Adipocyte (in vitro differentiated cells): Measurements from ENCODE around the gene C10orf90.
A peak's percentile ranks its signal among the peaks of the same experiment; 100 is the strongest.

Experiments used
- DNase-seq: peaks from one replicate; pipeline ENCODE4 v3.0.0-alpha.2; 2015; ENCODE audit warnings: low read depth
- H3K27me3 ChIP-seq: replicated peaks from 2 replicates; pipeline ENCODE4 v1.7.0; 2013; ENCODE audit warnings: mild to moderate bottlenecking, low read length, moderate library complexity; ENCODE audit not compliant: control insufficient read depth, insufficient read depth
- H3K36me3 ChIP-seq: 2 replicates; pipeline ENCODE4 v1.7.0; 2013; ENCODE audit warnings: low read length, mild to moderate bottlenecking, moderate library complexity; ENCODE audit not compliant: control insufficient read depth, insufficient read depth, severe bottlenecking
- H3K4me1 ChIP-seq: 2 replicates; pipeline ENCODE4 v1.7.0; 2013; ENCODE audit warnings: mild to moderate bottlenecking, low read length, moderate library complexity; ENCODE audit not compliant: control insufficient read depth, insufficient read depth
- H3K4me3 ChIP-seq: 2 replicates; pipeline ENCODE4 v1.7.0; 2013; ENCODE audit warnings: mild to moderate bottlenecking, low read length, moderate library complexity
- H3K9ac ChIP-seq: 2 replicates; pipeline ENCODE4 v1.7.0; 2013; ENCODE audit warnings: mild to moderate bottlenecking, low read length, moderate library complexity
- H3K9me3 ChIP-seq: 2 replicates; pipeline ENCODE4 v1.7.0; 2013; ENCODE audit warnings: mild to moderate bottlenecking, low read length, moderate library complexity; ENCODE audit not compliant: control insufficient read depth

Gene C10orf90

GRCh38 chr10:126658928-126659327 is 11.6 kb downstream of the C10orf90 start:
- Histone ChIP-seq H3K4me3 (no peak overlapping the region), H3K9me3 (no peaks in the 10 kb centered on the region), H3K9ac (no peak overlapping the region), H3K36me3 (no peaks in the 10 kb centered on the region), H3K27me3 (no peaks in the 10 kb centered on the region), H3K4me1 (peaks cover 36% of the 10 kb centered on the region)
- no peak for DNase-seq

DNA sequence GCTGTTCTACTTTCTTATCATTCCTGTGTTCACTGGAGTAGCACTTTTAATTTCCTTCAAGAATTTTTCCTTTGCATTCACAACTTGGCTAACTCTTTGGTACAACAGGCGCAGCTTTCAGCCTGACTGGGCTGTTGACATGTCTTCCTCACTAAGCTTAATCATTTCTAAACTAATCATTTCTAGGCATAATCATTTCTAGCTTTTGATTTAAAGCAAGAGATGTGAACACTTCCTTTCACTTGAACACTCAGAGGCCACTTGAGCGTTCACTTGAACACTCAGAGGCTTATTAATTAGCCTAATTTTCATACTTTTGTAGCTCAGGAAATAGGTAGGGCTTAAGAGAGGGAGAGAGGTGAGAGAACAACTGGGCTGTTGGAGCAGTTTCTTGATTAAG is 15.9 kb downstream of the C10orf90 start:
- H3K9ac ChIP-seq = no peak overlapping the region
- no peak for DNase-seq
- H3K4me3 ChIP-seq = no peak overlapping the region
- H3K9me3 ChIP-seq = no peaks in the 10 kb centered on the region
- H3K27me3 ChIP-seq = no peaks in the 10 kb centered on the region
- no peaks in the 10 kb centered on the region for H3K36me3 ChIP-seq
- H3K4me1 ChIP-seq = peaks cover 11% of the 10 kb centered on the region

DNA sequence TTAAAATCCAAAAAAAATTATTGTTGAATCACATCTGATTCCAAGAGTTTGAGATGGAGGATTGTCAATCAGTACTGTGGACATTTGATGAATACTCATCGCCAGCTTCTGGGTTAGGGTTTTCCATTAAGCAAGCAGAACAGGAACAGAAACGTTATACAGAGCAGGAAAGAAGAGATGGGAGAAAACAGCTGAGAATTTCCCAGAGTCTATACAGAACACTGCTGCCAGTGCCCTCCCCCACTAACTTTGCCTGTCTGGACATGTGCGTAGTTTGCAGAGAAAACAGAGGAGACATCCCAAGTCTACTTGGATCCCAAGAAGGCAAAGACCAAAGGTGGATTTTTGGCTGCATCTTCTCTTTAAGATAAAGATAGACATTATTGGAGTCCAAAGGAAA is 19.0 kb downstream of the C10orf90 start:
- DNase-seq = no peak
- no peak overlapping the region for H3K4me3 ChIP-seq
- no peaks in the 10 kb centered on the region for H3K9me3 ChIP-seq
- no peaks in the 10 kb centered on the region for H3K36me3 ChIP-seq
- peaks cover 5% of the 10 kb centered on the region for H3K4me1 ChIP-seq
- no peaks in the 10 kb centered on the region for H3K27me3 ChIP-seq
- no peak overlapping the region for H3K9ac ChIP-seq

GRCh38 chr10:126650161-126650560 is 20.3 kb downstream of the C10orf90 start:
- no peak overlapping the region for H3K9ac ChIP-seq
- DNase-seq = no peak
- H3K4me1 ChIP-seq = peaks cover 14% of the 10 kb centered on the region

DNA sequence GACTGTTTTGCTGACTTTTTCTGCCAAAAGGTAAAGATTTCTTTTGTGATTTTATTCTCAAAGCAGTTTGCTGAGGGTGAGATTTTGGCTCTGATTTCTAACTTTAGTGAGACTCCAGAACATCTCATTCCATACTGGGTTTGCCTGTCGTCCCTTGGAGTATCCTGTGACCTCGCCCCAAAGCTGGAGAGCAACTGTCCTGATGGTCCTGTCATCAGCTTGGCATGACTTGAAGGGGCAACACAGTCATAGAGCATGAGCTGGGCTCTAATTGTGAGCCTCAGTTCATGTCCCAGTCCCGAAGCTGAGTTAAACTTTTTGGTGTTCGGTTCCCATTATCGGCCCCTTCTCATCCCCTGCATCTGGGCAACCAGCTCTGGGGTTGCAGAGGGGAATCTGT is 23.4 kb downstream of the C10orf90 start:
- Histone ChIP-seq H3K4me1 (peaks cover 14% of the 10 kb centered on the region), H3K9ac (no peak overlapping the region), H3K27me3 (no peaks in the 10 kb centered on the region), H3K36me3 (no peaks in the 10 kb centered on the region), H3K9me3 (no peaks in the 10 kb centered on the region), H3K4me3 (no peak overlapping the region)
- DNase-seq = no peak

More at GRCh38 chr10:126650161-126650560, 20.3 kb downstream of the C10orf90 start:
- Histone ChIP-seq H3K4me3 (no peak overlapping the region), H3K36me3 (no peaks in the 10 kb centered on the region), H3K27me3 (no peaks in the 10 kb centered on the region), H3K9me3 (no peaks in the 10 kb centered on the region)

- DNase-seq = peak; percentile 20
- H3K4me1 ChIP-seq = peaks cover 14% of the 10 kb centered on the region
- no peaks in the 10 kb centered on the region for H3K9me3 ChIP-seq
- no peak overlapping the region for H3K9ac ChIP-seq
- H3K4me3 ChIP-seq = no peak overlapping the region
- H3K36me3 ChIP-seq = no peaks in the 10 kb centered on the region
- H3K27me3 ChIP-seq = no peaks in the 10 kb centered on the region
Observed at GRCh38 chr10:126646110-126646509, 24.4 kb downstream of the C10orf90 start.

GRCh38 chr10:126640401-126640800 is 30.1 kb downstream of the C10orf90 start:
- DNase-seq = no peak
- Histone ChIP-seq H3K36me3 (no peaks in the 10 kb centered on the region), H3K27me3 (no peaks in the 10 kb centered on the region)

DNA sequence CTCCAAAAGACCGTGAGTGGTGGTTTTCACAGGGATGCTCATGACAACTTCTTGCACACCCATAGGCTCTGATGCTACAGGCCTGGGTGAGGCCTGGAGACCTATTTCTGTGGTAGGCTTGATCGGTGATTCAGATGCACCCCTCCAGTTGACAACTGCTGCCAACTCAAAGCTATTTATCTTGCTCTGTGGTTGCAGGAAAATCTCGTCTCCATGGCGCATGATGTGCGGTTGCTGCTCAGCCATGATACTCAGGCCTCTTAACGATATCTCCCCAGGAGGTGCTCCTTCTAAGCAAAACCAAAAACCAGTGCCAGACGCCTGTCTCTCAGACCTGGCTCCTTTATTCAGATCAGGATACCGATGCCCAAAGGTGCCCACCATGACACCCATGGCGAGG is 31.4 kb downstream of the C10orf90 start:
- H3K36me3 ChIP-seq = no peaks in the 10 kb centered on the region
- H3K4me1 ChIP-seq = peaks cover 9% of the 10 kb centered on the region
- H3K4me3 ChIP-seq = no peak overlapping the region
- no peaks in the 10 kb centered on the region for H3K9me3 ChIP-seq
- no peak for DNase-seq
- no peak overlapping the region for H3K9ac ChIP-seq
- no peaks in the 10 kb centered on the region for H3K27me3 ChIP-seq

More at GRCh38 chr10:126640401-126640800, 30.1 kb downstream of the C10orf90 start:
- peaks cover 9% of the 10 kb centered on the region for H3K4me1 ChIP-seq
- H3K9ac ChIP-seq = no peak overlapping the region
- H3K9me3 ChIP-seq = no peaks in the 10 kb centered on the region
- H3K4me3 ChIP-seq = no peak overlapping the region

- H3K9ac ChIP-seq = no peak overlapping the region
- no peak overlapping the region for H3K4me3 ChIP-seq
- H3K27me3 ChIP-seq = no peaks in the 10 kb centered on the region
- DNase-seq = no peak
- H3K9me3 ChIP-seq = no peaks in the 10 kb centered on the region
- H3K4me1 ChIP-seq = peaks cover 9% of the 10 kb centered on the region
- H3K36me3 ChIP-seq = no peaks in the 10 kb centered on the region
Observed at GRCh38 chr10:126638542-126638941, 32.0 kb downstream of the C10orf90 start.

- Histone ChIP-seq H3K4me3 (no peak overlapping the region), H3K4me1 (peaks cover 9% of the 10 kb centered on the region), H3K36me3 (no peaks in the 10 kb centered on the region), H3K27me3 (no peaks in the 10 kb centered on the region), H3K9me3 (no peaks in the 10 kb centered on the region), H3K9ac (no peak overlapping the region)
- no peak for DNase-seq
Observed at GRCh38 chr10:126637501-126637900, 33.0 kb downstream of the C10orf90 start.

- no peak overlapping the region for H3K9ac ChIP-seq
- H3K27me3 ChIP-seq = peaks cover 19% of the 10 kb centered on the region
- H3K36me3 ChIP-seq = no peaks in the 10 kb centered on the region
- H3K4me3 ChIP-seq = no peak overlapping the region
- no peaks in the 10 kb centered on the region for H3K9me3 ChIP-seq
- no peaks in the 10 kb centered on the region for H3K4me1 ChIP-seq
- no peak for DNase-seq
Observed at GRCh38 chr10:126634911-126635310, 35.6 kb downstream of the C10orf90 start.

DNA sequence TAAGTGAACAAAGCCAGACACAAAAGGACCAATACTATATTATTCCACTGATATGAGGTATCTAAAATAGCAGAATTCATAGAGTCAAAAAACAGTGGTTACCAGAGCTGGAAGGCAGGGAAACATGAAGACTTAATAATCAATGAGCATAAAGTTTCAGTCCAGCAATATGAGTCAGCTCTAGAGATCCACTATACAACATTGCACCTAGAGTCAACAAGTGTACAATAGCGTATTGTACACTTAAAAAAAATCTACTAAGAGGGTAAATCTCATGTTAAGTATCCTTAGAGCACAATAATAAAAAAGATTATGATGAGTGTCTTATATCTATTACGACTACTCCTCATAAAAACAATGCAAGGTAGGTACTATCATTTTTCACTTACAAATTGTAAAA is 36.1 kb downstream of the C10orf90 start:
- Histone ChIP-seq H3K4me1 (no peaks in the 10 kb centered on the region), H3K9me3 (no peaks in the 10 kb centered on the region), H3K4me3 (no peak overlapping the region), H3K27me3 (peaks cover 23% of the 10 kb centered on the region), H3K36me3 (no peaks in the 10 kb centered on the region), H3K9ac (no peak overlapping the region)
- DNase-seq = no peak
